ENCODE results near the gene PKD1L1.

DNA sequence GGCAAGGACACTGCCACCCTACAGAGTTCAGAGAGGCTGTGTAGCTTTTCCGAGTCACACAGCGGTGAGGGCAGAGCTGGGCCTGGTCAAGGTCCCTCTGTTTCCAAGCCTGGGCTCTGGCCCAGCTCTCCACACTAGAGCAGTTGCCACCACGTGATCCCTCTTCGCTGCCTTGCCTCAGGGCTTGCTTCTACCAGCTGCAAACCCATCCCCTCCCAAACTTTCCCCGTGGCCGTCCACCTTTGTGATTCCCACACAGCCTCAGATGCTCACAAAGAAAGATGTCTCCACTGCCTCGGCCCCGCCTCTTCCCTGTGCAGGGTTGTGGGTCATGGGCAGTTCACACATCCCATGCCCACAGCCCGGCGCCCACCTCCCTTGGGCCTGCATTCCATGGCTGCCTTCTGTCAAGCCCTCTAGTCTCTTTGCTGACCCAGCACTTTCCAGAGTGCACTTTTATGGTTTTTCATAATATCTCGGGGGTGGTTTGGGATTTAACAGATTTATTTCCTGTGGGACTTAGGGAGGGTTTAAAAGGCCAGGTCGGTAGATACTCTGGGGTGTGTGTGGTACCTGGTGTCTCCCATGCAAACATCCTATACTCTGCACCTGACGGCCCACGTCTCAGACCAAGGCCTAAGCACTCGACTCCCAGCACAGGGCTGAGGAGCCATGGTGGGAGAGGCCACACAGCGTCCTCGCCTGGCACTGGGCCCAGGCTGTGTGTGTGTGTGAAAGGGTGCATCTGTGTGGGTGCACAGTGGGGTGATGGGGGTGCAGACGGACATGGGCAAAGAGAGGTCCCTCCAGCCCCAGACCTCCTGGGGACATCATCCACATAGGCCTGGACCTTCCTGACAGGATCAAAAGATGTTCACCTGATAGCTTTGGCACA, 59.6 kb downstream of the PKD1L1 start:
- TF ChIP-seq HOXA7 (CRISPR knock-in tag; IDR thresholded peaks at IDR 0.05; ENCODE audit: borderline replicate concordance) = no peak
- TF ChIP-seq, protein P1, sequence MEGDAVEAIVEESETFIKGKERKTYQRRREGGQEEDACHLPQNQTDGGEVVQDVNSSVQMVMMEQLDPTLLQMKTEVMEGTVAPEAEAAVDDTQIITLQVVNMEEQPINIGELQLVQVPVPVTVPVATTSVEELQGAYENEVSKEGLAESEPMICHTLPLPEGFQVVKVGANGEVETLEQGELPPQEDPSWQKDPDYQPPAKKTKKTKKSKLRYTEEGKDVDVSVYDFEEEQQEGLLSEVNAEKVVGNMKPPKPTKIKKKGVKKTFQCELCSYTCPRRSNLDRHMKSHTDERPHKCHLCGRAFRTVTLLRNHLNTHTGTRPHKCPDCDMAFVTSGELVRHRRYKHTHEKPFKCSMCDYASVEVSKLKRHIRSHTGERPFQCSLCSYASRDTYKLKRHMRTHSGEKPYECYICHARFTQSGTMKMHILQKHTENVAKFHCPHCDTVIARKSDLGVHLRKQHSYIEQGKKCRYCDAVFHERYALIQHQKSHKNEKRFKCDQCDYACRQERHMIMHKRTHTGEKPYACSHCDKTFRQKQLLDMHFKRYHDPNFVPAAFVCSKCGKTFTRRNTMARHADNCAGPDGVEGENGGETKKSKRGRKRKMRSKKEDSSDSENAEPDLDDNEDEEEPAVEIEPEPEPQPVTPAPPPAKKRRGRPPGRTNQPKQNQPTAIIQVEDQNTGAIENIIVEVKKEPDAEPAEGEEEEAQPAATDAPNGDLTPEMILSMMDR (tag by site-specific recombination; IDR thresholded peaks at IDR 0.05) = no peak
- TF ChIP-seq, protein P2, sequence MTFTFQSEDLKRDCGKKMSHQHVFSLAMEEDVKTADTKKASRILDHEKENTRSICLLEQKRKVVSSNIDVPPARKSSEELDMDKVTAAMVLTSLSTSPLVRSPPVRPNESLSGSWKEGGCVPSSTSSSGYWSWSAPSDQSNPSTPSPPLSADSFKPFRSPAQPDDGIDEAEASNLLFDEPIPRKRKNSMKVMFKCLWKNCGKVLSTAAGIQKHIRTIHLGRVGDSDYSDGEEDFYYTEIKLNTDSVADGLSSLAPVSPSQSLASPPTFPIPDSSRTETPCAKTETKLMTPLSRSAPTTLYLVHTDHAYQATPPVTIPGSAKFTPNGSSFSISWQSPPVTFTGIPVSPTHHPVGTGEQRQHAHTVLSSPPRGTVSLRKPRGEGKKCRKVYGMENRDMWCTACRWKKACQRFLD (tag by site-specific recombination; IDR thresholded peaks at IDR 0.05) = no peak

Data from HEK293 (cell line).